Activated T-cell treated with anti-CD3 and anti-CD28 coated beads, Interleukin-2, amount 50 U/mL, for 48 hours (primary cell): Measurements from ENCODE around the gene RBP3.

ENCODE experiments used
- DNase-seq, 2 experiments: peaks; one replicate each; pipeline ENCODE4 v3.0.0-alpha.2; 2020

The RBP3 gene

DNA sequence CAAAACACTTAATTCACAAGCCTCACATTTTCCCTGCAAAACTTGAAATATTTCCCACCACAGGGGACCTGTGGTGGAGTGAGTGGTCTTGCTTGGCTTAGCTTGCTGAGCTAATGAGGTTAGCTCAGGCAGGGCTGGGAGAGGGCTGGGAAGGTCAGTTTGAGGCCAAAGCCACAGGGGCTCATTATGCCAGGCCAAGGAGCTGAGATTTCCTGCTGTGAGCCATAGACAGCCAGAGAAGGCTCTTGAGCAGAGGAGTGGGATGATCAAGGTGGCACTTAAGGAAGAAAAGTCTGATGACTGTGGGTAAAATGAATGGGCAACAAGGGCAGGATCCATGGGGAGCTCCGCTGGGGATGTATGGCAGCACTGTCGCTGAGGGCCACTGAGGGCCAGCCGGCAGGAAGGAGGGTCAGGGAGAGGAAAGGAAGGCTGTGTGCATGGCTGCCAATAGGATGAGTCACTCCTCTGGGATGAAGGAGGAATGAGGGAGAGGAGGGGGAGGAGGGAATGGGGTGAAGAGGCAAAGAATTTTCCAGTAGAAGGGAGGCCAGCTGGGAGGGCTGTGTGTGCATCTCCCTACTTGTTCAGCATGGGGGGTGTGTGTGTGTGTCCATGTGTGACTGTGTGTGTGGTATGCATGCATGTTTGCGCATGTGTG, 54.6 kb downstream of the RBP3 start:
- DNase-seq, result peak in 1 of 2 experiments; percentile 4

DNA sequence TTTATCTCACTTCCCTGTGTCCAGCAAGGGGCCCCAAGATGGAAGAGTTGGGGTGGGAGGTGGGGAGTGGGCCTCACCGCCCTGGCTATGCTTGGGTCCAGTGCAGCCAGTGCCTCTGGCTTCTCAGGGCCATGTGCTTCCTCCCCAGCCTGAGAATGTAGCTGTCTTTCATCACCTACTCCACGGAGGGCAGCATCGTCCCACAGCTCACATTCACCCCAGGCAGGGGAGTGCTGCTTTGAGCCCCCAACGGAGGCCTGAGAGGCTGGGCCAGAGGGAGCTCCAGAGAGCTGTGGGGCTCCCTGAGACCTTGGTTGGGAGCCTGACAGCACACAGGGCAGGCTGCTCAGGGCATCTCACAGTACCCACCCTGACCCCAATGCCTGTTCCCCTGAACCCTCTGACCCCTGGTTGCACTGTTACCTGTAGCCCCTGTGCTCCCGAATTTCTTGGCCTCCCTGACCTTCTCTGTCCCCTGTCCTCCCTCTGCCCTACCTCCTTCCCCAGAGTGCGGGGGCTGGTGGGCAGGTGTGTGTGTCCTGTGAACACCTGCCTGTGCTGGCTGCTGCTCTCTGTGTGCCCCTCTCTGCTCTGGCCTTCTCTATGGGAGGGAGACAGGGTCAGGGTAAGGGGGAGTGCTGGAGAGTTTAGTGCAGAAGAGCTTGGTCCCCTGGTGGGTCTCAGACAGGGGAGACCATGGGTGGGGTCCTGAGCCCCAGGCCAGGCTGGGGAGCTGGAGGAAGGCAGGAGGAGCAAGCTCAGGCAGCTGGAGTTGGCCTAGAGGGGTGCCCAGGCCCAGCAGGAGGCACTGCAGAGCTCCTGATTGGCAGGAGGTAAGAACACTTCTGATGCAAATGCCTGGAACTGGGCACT, 55.5 kb downstream of the RBP3 start:
- DNase-seq, result peak in 1 of 2 experiments; percentile 16

DNA sequence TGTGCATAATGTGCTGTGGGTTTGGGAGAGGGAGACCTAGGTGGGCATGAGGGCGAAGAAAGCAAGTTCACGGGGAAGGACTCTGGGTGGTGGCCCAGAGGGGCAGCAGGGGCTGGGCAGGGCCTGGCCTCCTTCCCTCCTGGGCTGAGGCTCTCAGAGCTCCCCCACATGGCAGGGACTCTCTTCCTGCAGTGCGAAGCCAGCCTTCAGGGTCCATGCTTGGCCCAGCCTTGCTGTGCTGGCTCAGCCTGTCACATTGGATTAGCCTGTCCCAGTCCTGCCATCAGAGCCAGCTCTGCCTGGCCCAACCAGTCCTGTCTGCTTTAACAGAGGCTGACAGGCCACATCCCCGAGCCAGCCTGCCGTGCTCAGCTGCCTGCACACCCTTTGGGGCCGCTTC, 56.3 kb downstream of the RBP3 start:
- DNase-seq, result peak in 1 of 2 experiments; percentile 11

- DNase-seq, result no peak
Observed at GRCh38 chr10:47404937-47405336, 56.8 kb downstream of the RBP3 start.

DNA sequence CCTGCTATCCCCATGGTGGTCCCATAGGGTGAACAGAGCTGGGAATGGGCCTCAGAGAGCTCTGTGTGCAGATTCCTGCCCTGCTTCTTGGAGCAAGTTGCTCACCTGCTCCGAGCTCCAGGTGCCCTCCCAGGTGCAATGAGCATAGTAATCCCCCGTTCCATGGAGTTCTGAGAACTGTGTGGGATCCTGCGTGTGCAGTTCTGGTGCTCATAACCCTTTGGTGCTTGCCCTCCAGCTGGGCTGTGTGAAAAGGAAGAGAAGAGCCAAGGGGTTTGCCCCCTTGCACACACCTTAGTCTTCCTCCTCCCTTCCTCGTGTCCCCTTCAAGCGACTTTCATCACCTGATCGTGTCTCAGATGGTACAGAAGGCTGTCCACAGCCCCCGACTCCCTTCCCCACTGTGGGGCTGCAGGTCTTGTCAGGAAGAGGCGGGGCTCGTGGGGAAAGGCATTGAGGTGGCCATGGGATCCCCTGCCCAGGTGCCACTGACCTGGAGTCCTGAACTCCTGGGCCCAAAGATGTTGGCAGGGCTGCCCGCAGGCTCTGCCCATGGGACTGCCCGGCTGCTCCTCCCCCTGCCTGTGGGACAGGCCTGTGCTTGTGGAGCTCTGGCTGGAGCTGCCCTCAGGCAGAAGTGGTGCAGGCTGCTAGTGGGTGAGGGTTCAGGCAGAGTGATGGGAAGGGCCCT, 57.8 kb downstream of the RBP3 start:
- DNase-seq, result peak in 1 of 2 experiments; percentile 13

GRCh38 chr10:47406548-47406869, 58.3 kb downstream of the RBP3 start:
- no peak for DNase-seq

GRCh38 chr10:47406870-47407691, 58.9 kb downstream of the RBP3 start:
- DNase-seq, result peak in 1 of 2 experiments; percentile 14
